Smooth muscle cell (in vitro differentiated cells): ENCODE measurements around the gene SMURF1. TPM values are rescaled to one million over a fixed set of nuclear protein-coding genes. Genes with fewer than 3 reads are reported as not detected.

ENCODE experiments used
- DNase-seq: peaks from one replicate; lab custom pipeline; 2025; ENCODE audit not compliant: unreplicated experiment; lab: John Stamatoyannopoulos, UW
- H2AFZ ChIP-seq: fragments of 200-600 bp; sonication (generic); 2 replicates; pipeline ENCODE4 v1.6.0; 2016; ENCODE audit warnings: antibody characterized with exemption, low read depth, mild to moderate bottlenecking
- H3F3A ChIP-seq: fragments of 200-600 bp; sonication (generic); 2 replicates; pipeline ENCODE4 v1.6.0; 2017; ENCODE audit warnings: antibody characterized with exemption, low read depth
- H3K27ac ChIP-seq: fragments of 200-600 bp; sonication (generic); 2 replicates; pipeline ENCODE4 v1.5.1; 2016; ENCODE audit warnings: low read depth, mild to moderate bottlenecking
- H3K27me3 ChIP-seq: fragments of 200-600 bp; sonication (generic); 2 replicates; pipeline ENCODE4 v1.6.1; 2016; ENCODE audit warnings: low read depth, mild to moderate bottlenecking
- H3K36me3 ChIP-seq: fragments of 200-600 bp; sonication (generic); 2 replicates; pipeline ENCODE4 v1.5.1; 2016; ENCODE audit warnings: low read depth
- H3K4me1 ChIP-seq: fragments of 200-600 bp; sonication (generic); 2 replicates; pipeline ENCODE4 v1.5.1; 2016; ENCODE audit warnings: low read depth
- H3K4me2 ChIP-seq: fragments of 200-600 bp; sonication (generic); 2 replicates; pipeline ENCODE4 v1.6.0; 2016; ENCODE audit warnings: mild to moderate bottlenecking
- H3K4me3 ChIP-seq: fragments of 200-600 bp; sonication (generic); 2 replicates; pipeline ENCODE4 v1.5.1; 2016; ENCODE audit warnings: mild to moderate bottlenecking
- H3K79me2 ChIP-seq: fragments of 200-600 bp; sonication (generic); 2 replicates; pipeline ENCODE4 v1.6.0; 2016; ENCODE audit warnings: low read depth, mild to moderate bottlenecking
- H3K9ac ChIP-seq: fragments of 200-600 bp; sonication (generic); 2 replicates; pipeline ENCODE4 v1.6.0; 2016; ENCODE audit warnings: low read depth
- H3K9me3 ChIP-seq: fragments of 200-600 bp; sonication (generic); replicated peaks from 2 replicates; pipeline ENCODE4 v1.5.1; 2016; ENCODE audit warnings: low read depth
- H4K20me1 ChIP-seq: fragments of 200-600 bp; sonication (generic); 2 replicates; pipeline ENCODE4 v1.6.0; 2016; ENCODE audit warnings: low read depth
- CTCF ChIP-seq: fragments of 200-600 bp; sonication (generic); IDR thresholded peaks from 2 replicates; pipeline ENCODE4 v1.5.1; 2017; ENCODE audit warnings: borderline replicate concordance, mild to moderate bottlenecking, antibody characterized with exemption; ENCODE audit not compliant: insufficient read depth, poor library complexity, severe bottlenecking
- WGBS: methylation state at CpG from one replicate; pipeline ENCODE4 v1.1.7; 2016; ENCODE audit warnings: low lambda C conversion rate; 5-methylcytosine and 5-hydroxymethylcytosine counted together
- polyA plus RNA-seq: library from polyadenylated mRNA; unstranded; fragments of >200 nt; fragmentation: Nextera tagmentation; extraction: Ambion mirVana; gene quantifications from 2 replicates; pipeline ENCODE4 v1.2.1, GENCODE V29; 2016
- total RNA-seq: library from RNA; depleted of rRNA; stranded (reverse); fragments of >200 nt; gene quantifications from 2 replicates; pipeline ENCODE4 v1.2.3, GENCODE V29; 2014

SMURF1 gene
- total and polyA plus RNA-seq, 2 experiments from 2014 or later = 17.5 to 28.5 TPM

- Histone ChIP-seq H3K27ac (no peak overlapping the region), H3K4me1 (peaks cover 10% of the 10 kb centered on the region), H3F3A (peaks cover 5% of the 10 kb centered on the region), H3K4me3 (no peak overlapping the region), H3K4me2 (no peak overlapping the region), H3K9ac (no peak overlapping the region), H4K20me1 (peaks cover 57% of the 10 kb centered on the region), H2AFZ (no peak overlapping the region), H3K27me3 (no peaks in the 10 kb centered on the region), H3K79me2 (peaks cover 99% of the 10 kb centered on the region), H3K9me3 (no peaks in the 10 kb centered on the region), H3K36me3 (no peaks in the 10 kb centered on the region)
- 97% methylated on average over 1 of the region's 1 CpG for WGBS
- no peak for TF ChIP-seq CTCF
- no peak for DNase-seq
Observed at GRCh38 chr7:99116144-99116543, 27.8 kb downstream of the SMURF1 start.

- WGBS = 100% methylated on average over 1 of the region's 1 CpG
- H2AFZ ChIP-seq = no peak overlapping the region
- H4K20me1 ChIP-seq = peaks cover 59% of the 10 kb centered on the region
- no peaks in the 10 kb centered on the region for H3K27me3 ChIP-seq
- peaks cover 7% of the 10 kb centered on the region for H3K4me1 ChIP-seq
- no peaks in the 10 kb centered on the region for H3K9me3 ChIP-seq
- H3K79me2 ChIP-seq = peaks cover 99% of the 10 kb centered on the region
- H3F3A ChIP-seq = peaks cover 5% of the 10 kb centered on the region
- no peak overlapping the region for H3K9ac ChIP-seq
- no peak overlapping the region for H3K27ac ChIP-seq
- H3K4me3 ChIP-seq = no peak overlapping the region
- no peaks in the 10 kb centered on the region for H3K36me3 ChIP-seq
- no peak for DNase-seq
- H3K4me2 ChIP-seq = no peak overlapping the region
- no peak for TF ChIP-seq CTCF
Observed at GRCh38 chr7:99115379-99115778, 28.5 kb downstream of the SMURF1 start.

GRCh38 chr7:99112979-99113378, 30.9 kb downstream of the SMURF1 start:
- Histone ChIP-seq H2AFZ (no peak overlapping the region), H3K27ac (peak overlapping the region; percentile 54), H3K9me3 (no peaks in the 10 kb centered on the region), H3K4me3 (no peak overlapping the region), H3K4me1 (peaks cover 7% of the 10 kb centered on the region), H3K9ac (no peak overlapping the region), H3K36me3 (no peaks in the 10 kb centered on the region), H3K79me2 (peaks cover 99% of the 10 kb centered on the region), H3K4me2 (no peak overlapping the region), H4K20me1 (peaks cover 64% of the 10 kb centered on the region), H3F3A (peaks cover 5% of the 10 kb centered on the region), H3K27me3 (no peaks in the 10 kb centered on the region)
- no peak for DNase-seq
- TF ChIP-seq CTCF = no peak
- WGBS = 93% methylated on average over 1 of the region's 1 CpG

- Histone ChIP-seq H3K9me3 (no peaks in the 10 kb centered on the region), H3K79me2 (peaks cover 99% of the 10 kb centered on the region), H3K4me1 (peaks cover 12% of the 10 kb centered on the region), H3K9ac (no peak overlapping the region), H3K4me2 (no peak overlapping the region), H3K36me3 (no peaks in the 10 kb centered on the region), H3F3A (peaks cover 5% of the 10 kb centered on the region), H3K27ac (peak overlapping the region; percentile 54), H3K27me3 (no peaks in the 10 kb centered on the region), H2AFZ (no peak overlapping the region), H4K20me1 (peaks cover 70% of the 10 kb centered on the region), H3K4me3 (no peak overlapping the region)
- no peak for TF ChIP-seq CTCF
- no peak for DNase-seq
- WGBS = 34% methylated on average over 2 of the region's 2 CpGs
Observed at GRCh38 chr7:99112097-99112496, 31.8 kb downstream of the SMURF1 start.
